Mucosa of rectum (tissue), 2 donors: ENCODE data around the gene CACNA1A.
"Not testable (repeated sequence)": the region's sequence is repeated elsewhere in the genome, so short reads cannot be mapped to it uniquely, and the experiment has no call there.

Source experiments
- H3K27ac ChIP-seq, 2 donors: one replicate each; pipeline ENCODE4 v1.7.0; 2013; ENCODE audit warnings: inconsistent platforms in 2 of 2, low read depth in 2 of 2, low read length in 2 of 2
- H3K27me3 ChIP-seq, 2 donors: one replicate each; pipeline ENCODE4 v1.7.0; 2013; ENCODE audit warnings: low read length in 2 of 2; ENCODE audit not compliant: control insufficient read depth in 2 of 2, insufficient read depth in 2 of 2
- H3K36me3 ChIP-seq, 2 donors: one replicate each; pipeline ENCODE4 v1.7.0; 2013; ENCODE audit warnings: low read length in 2 of 2; ENCODE audit not compliant: control insufficient read depth in 2 of 2, insufficient read depth in 2 of 2
- H3K4me1 ChIP-seq, 2 donors: one replicate each; pipeline ENCODE4 v1.7.0; 2013; ENCODE audit warnings: low read length in 2 of 2, mild to moderate bottlenecking in 1 of 2; ENCODE audit not compliant: control insufficient read depth in 2 of 2, insufficient read depth in 2 of 2
- H3K4me3 ChIP-seq, 2 donors: one replicate each; pipeline ENCODE4 v1.7.0; 2013; ENCODE audit warnings: low read length in 2 of 2
- H3K9ac ChIP-seq, 2 donors: one replicate each; pipeline ENCODE4 v1.7.0; 2013; ENCODE audit warnings: low read length in 2 of 2, low read depth in 1 of 2, mild to moderate bottlenecking in 1 of 2
- H3K9me3 ChIP-seq, 2 donors: one replicate each; pipeline ENCODE4 v1.7.0; 2013; ENCODE audit warnings: low read length in 2 of 2; ENCODE audit not compliant: control insufficient read depth in 2 of 2
- donor health status: healthy.
- donor health status: Normal muscosa, but diverticular disease.

CACNA1A gene

DNA sequence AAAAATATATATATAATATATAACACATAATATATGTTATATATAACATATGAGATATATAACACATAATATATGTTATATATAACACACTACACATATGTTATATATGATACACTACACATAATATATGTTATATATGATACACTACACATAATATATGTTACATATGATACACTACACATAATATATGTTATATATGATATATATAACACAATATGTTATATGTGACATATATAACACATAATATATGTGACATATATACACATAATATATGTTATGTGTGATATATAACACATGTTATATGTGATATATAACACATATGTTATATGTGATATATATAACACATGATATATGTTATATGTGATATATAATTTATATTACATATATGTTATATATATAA, 129.7 kb downstream of the CACNA1A start:
- Histone ChIP-seq H3K27me3 (no peaks in the 10 kb centered on the region), H3K9me3 (no peaks in the 10 kb centered on the region), H3K4me3 (no peak overlapping the region), H3K27ac (no peak overlapping the region), H3K4me1 (no peaks in the 10 kb centered on the region), H3K9ac (no peak overlapping the region), H3K36me3 (no peaks in the 10 kb centered on the region)

DNA sequence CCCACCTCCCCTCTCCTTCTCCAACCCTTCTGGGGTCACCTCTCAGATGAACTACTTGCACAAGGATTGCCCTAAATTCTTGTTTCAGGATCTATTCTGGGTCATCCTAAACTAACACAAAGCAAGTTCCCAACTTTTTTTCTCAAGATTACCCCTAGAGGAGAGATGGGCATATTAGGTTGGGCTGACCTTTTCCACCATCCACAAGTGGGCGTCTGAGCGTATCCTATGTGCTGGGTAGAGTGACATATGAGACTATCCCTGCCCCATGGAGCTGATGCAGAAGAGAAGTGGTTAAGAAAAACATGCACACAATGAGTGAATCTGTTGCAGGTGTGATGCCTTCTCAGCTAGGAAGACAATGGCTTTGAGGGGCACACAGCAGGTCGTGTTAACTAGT, 132.7 kb downstream of the CACNA1A start:
- no peaks in the 10 kb centered on the region for H3K9me3 ChIP-seq
- H3K27ac ChIP-seq: no peak overlapping the region
- no peaks in the 10 kb centered on the region for H3K36me3 ChIP-seq
- H3K9ac ChIP-seq: no peak overlapping the region
- H3K4me3 ChIP-seq: no peak overlapping the region
- no peaks in the 10 kb centered on the region for H3K4me1 ChIP-seq
- no peaks in the 10 kb centered on the region for H3K27me3 ChIP-seq

DNA sequence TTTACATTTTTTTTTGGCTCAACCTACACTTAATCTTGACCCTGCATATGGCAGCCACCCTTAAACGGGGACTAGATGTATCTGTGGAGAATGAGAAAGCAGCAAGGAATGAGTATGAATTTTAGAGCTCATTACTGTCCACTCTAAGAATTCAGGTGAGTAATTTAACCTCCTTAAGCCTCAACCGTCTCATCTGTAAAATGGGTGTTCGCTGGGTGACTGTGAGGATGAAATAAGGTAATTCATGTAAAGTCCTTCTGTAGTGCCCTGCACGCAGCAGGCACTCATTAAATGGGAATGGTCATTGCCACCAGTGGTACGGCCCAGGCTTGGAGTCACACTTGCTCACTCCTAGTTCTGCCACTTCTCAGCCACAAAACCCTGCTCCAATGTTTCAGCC, 135.3 kb downstream of the CACNA1A start:
- H3K9ac ChIP-seq: no peak overlapping the region
- no peaks in the 10 kb centered on the region for H3K9me3 ChIP-seq
- H3K4me1 ChIP-seq: no peaks in the 10 kb centered on the region
- no peak overlapping the region for H3K27ac ChIP-seq
- H3K36me3 ChIP-seq: no peaks in the 10 kb centered on the region
- H3K27me3 ChIP-seq: no peaks in the 10 kb centered on the region
- H3K4me3 ChIP-seq: no peak overlapping the region

DNA sequence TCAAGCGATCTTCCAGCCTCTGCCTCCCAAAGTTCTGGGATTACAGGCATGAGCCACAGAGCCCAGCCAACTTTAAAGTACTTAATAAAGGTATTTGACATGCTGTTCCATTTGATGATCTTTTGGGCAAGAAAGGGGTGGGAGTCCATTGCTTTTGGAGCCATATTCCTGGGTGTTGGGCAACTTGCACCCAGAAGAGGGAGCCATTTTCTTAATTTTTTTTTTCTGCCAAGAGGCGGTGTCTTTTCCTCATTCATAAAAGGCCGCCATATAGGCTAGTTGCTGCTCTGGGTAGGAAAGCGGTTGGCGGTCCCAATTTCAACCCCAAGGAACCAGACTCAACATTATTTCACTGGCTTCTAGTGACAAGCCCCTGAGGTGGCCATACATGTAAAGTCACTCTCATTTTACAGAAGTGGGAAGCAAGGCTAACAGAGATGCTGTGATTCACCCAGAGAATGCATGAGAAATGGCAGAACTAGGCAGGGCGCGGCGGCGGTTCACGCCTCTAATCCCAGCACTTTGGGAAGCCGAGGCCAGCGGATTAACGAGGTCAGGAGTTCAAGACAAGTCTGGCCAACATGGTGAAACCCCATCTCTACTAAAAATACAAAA, 139.6 kb downstream of the CACNA1A start:
- H3K9ac ChIP-seq: no peak overlapping the region
- H3K27ac ChIP-seq: no peak overlapping the region
- H3K27me3 ChIP-seq: no peaks in the 10 kb centered on the region
- H3K36me3 ChIP-seq: no peaks in the 10 kb centered on the region
- H3K4me1 ChIP-seq: no peaks in the 10 kb centered on the region
- H3K4me3 ChIP-seq: no peak overlapping the region
- no peaks in the 10 kb centered on the region for H3K9me3 ChIP-seq

DNA sequence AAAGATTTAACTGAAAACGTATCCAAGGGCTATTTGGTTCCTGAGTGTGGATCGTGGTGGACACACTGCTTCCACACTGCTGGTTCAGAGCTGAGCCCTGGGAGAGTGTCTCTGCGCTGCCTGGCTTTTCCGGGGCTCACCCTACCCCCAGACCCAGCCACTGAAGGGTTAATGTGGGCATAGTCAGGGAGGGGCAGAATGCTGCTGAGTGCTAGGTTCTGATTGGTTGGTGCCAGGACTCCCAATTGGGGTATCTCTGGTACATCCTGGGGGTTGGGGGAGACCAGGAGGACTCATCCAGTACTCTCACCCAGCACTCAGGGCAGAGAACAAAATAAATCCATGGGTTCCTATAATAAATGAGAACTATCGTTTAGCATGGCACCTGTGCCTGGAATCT, 142.3 kb downstream of the CACNA1A start:
- no peaks in the 10 kb centered on the region for H3K4me1 ChIP-seq
- no peak overlapping the region for H3K9ac ChIP-seq
- H3K9me3 ChIP-seq: no peaks in the 10 kb centered on the region
- H3K27ac ChIP-seq: no peak overlapping the region
- H3K27me3 ChIP-seq: no peaks in the 10 kb centered on the region
- no peaks in the 10 kb centered on the region for H3K36me3 ChIP-seq
- H3K4me3 ChIP-seq: no peak overlapping the region

DNA sequence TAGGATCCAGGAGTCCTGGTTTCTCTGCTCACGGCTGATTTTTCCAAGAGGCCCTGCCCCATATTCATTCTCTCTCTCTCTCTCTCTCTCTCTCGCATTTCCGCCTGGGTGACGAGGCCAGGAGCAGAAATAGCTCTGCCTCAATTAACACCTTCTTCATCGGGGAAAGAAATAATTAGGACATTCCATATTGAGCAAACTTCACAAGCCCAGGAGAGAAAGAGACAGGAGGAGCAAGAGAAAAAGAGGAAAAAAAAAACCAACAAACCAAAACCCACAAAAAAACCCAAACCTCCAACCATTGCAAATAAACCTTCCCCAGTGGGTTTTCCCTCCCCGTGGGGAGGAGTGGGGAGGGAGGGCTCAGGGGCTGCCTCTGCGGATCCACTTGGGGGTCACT, 143.0 kb downstream of the CACNA1A start:
- no peaks in the 10 kb centered on the region for H3K4me1 ChIP-seq
- no peak overlapping the region for H3K4me3 ChIP-seq
- H3K36me3 ChIP-seq: no peaks in the 10 kb centered on the region
- H3K27me3 ChIP-seq: no peaks in the 10 kb centered on the region
- no peak overlapping the region for H3K27ac ChIP-seq
- H3K9me3 ChIP-seq: no peaks in the 10 kb centered on the region
- H3K9ac ChIP-seq: no peak overlapping the region

DNA sequence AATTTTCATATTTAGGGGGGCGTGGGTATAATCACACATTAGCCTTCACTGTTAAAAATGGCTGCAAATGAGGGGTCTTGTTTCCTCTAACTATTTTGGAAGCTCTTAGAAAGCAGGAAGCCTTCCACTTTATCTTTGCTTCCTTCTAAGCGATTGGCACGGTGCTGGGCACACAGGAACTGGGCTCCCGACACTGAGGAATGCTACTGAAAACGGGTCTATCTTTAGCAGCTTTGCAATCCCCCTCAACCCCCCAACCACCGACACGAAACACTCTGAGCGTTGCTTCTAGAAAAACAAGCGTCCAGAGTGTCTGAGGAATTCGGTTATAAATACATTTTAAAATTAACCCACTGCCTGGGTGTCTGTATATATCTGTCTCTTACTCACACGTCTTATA, 143.6 kb downstream of the CACNA1A start:
- no peaks in the 10 kb centered on the region for H3K4me1 ChIP-seq
- no peak overlapping the region for H3K9ac ChIP-seq
- no peaks in the 10 kb centered on the region for H3K27me3 ChIP-seq
- H3K27ac ChIP-seq: no peak overlapping the region
- no peaks in the 10 kb centered on the region for H3K9me3 ChIP-seq
- no peaks in the 10 kb centered on the region for H3K36me3 ChIP-seq
- no peak overlapping the region for H3K4me3 ChIP-seq

DNA sequence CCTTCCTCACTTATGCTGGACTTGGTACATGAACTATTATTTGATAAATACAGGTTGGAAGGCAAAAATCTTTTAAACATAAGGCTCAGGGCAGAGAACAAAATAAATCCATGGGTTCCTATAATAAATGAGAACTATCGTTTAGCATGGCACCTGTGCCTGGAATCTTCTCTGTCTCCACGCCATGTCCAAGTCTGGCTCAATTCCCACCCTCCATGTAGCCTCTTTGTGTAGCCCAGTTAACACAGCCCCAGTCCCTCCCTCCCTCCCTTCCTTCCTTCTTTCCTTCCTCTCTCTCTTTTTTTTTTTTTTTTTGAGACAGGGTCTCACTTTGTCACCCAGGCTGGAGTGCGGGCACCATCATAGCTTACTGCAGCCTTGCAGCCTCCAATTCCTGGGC, 144.6 kb downstream of the CACNA1A start:
- not testable (repeated sequence) for H3K4me1 ChIP-seq, H3K27ac ChIP-seq, H3K9me3 ChIP-seq, H3K36me3 ChIP-seq, H3K27me3 ChIP-seq, H3K9ac ChIP-seq, H3K4me3 ChIP-seq

DNA sequence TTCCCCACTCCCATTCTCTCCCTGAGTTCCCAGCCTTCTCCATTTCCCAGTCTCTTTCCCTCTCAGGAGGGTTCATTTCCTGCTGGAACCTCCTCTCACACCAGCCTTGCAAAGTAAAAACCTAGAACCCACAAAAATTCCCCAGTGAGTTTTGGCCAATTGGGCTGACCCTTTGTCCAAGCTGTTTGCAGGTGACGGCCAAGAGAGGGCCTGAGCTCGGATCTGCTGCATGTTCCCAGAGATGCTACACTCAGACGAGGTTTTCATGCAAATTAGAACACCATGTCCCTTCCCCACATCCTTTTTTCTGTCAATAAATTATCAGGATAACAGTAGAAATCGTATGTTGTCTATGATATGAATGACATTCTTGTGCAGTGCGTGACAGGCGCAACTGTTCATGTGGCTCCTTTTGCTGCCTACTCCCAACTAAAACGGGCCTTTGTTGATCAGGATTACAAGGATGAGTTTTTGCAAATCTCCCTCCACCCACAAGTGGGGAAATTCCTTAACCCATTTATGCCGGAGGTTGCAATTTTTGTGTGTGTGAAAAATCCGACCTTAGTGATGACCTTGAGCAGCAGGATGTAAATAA, 149.5 kb downstream of the CACNA1A start:
- no peaks in the 10 kb centered on the region for H3K27me3 ChIP-seq
- no peak overlapping the region for H3K4me3 ChIP-seq
- H3K9ac ChIP-seq: no peak overlapping the region
- no peak overlapping the region for H3K27ac ChIP-seq
- H3K36me3 ChIP-seq: no peaks in the 10 kb centered on the region
- H3K4me1 ChIP-seq: no peaks in the 10 kb centered on the region
- H3K9me3 ChIP-seq: no peaks in the 10 kb centered on the region

DNA sequence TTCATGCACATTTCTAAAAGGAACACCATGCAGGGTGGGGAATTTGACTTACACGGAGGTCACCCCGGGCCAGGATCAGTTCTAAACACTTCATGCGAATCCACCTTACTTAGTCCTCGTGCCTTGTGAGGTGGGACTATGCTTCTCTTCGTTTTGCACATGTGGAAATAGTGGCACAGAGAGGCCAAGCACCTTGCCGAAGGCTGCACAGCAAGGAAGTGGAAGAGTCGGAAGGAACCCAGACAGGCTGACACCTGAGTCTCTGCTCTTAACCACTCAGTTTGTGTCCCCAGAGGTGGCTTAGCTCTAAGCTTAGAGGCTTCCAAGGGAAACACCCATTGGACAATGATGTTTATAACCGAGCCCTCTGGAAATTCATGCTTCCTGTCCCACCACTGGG, 150.1 kb downstream of the CACNA1A start:
- no peaks in the 10 kb centered on the region for H3K27me3 ChIP-seq
- no peak overlapping the region for H3K9ac ChIP-seq
- no peaks in the 10 kb centered on the region for H3K36me3 ChIP-seq
- no peak overlapping the region for H3K27ac ChIP-seq
- H3K4me1 ChIP-seq: no peaks in the 10 kb centered on the region
- no peaks in the 10 kb centered on the region for H3K9me3 ChIP-seq
- H3K4me3 ChIP-seq: no peak overlapping the region

DNA sequence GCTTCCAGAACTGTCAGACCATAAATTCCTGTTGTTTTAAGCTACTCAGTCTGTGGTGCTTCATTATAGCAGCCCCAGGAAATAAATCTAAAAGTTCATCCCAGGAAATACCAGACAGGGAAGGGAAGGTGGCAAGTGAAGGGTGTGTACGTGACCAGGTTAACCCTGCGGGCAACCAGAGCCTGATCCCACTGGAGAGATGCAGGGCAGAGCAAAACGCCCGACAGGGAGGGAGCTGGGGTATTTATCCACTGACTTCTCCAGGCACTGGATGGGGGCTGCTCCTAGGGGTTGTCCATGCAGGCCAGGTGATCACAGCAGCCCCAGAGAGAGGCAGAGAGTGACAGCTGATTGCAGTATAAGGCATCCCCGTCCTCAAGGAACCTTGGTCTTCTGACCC, 150.9 kb downstream of the CACNA1A start:
- H3K4me3 ChIP-seq: no peak overlapping the region
- no peaks in the 10 kb centered on the region for H3K9me3 ChIP-seq
- no peaks in the 10 kb centered on the region for H3K4me1 ChIP-seq
- no peaks in the 10 kb centered on the region for H3K36me3 ChIP-seq
- H3K27ac ChIP-seq: no peak overlapping the region
- H3K27me3 ChIP-seq: no peaks in the 10 kb centered on the region
- no peak overlapping the region for H3K9ac ChIP-seq
